ENCODE data around the gene GALNT13. TPM values are rescaled to one million over a fixed set of nuclear protein-coding genes. Genes with fewer than 3 reads are reported as not detected.

Gene GALNT13
- total RNA-seq, 1 donor from 2014 or later, result 0.13 TPM

- no peak for DNase-seq (ENCODE audit: extremely low spot score, unreplicated experiment)
- H3K36me3 Mint-ChIP-seq (ENCODE audit: unreplicated experiment), result no peaks in the 10 kb centered on the region
- H3K4me1 Mint-ChIP-seq (ENCODE audit: unreplicated experiment), result no peaks in the 10 kb centered on the region
- H3K4me3 Mint-ChIP-seq (ENCODE audit: unreplicated experiment), result no peak overlapping the region
- H3K27me3 Mint-ChIP-seq (ENCODE audit: unreplicated experiment), result no peaks in the 10 kb centered on the region
- TF ChIP-seq CTCF (IDR thresholded peaks at IDR 0.05), result no peak
- H3K9me3 Mint-ChIP-seq (ENCODE audit: unreplicated experiment), result no peaks in the 10 kb centered on the region
- no peak overlapping the region for H3K27ac Mint-ChIP-seq (ENCODE audit: unreplicated experiment)
Observed at GRCh38 chr2:154223726-154224125, 352.0 kb downstream of the GALNT13 start.

- no peak overlapping the region for H3K27ac Mint-ChIP-seq (ENCODE audit: unreplicated experiment)
- no peaks in the 10 kb centered on the region for H3K36me3 Mint-ChIP-seq (ENCODE audit: unreplicated experiment)
- TF ChIP-seq CTCF (IDR thresholded peaks at IDR 0.05), result no peak
Observed at GRCh38 chr2:154226931-154227330, 355.2 kb downstream of the GALNT13 start.

DNA sequence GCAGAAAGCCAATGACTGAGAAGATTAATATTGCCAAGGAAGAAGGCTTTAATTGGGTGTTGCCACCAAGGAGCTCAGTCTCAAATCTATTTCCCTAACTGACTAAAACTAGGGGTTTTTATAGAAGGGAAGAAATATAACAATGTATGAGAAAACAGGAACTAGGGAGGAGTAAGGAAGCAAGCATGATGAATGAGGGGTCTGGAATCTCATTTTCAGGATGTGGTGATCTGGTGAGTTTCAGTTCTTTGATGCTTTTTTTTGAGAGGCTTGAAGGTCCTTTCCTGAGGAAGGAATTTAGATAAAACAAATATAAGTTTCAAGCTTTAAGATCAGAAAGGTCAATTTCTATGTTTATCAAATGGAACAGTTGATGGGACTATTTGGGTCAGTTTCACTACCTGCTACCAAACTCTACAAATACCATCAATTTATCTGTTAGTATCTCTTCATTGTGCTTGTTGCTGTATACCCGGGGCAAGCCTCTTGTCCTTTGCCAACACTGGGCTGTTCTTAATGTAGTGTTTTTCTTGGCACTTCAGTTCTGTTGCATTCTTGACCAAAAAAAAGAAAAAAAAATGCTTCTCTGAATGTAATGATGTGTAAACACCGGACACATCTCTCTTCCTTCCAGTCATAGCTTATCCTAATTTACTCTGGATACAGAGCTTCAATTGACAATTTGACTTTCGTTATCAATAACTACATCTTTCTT, 357.0 kb downstream of the GALNT13 start:
- H3K4me3 Mint-ChIP-seq (ENCODE audit: unreplicated experiment), result no peak overlapping the region

More at GRCh38 chr2:154226931-154227330, 355.2 kb downstream of the GALNT13 start:
- Mint-ChIP-seq H3K4me1 (ENCODE audit: unreplicated experiment) (no peaks in the 10 kb centered on the region), H3K9me3 (ENCODE audit: unreplicated experiment) (no peaks in the 10 kb centered on the region), H3K4me3 (ENCODE audit: unreplicated experiment) (no peak overlapping the region), H3K27me3 (ENCODE audit: unreplicated experiment) (no peaks in the 10 kb centered on the region)
- DNase-seq (ENCODE audit: extremely low spot score, unreplicated experiment), result no peak

GRCh38 chr2:154229966-154230365, 358.2 kb downstream of the GALNT13 start:
- Mint-ChIP-seq H3K36me3 (ENCODE audit: unreplicated experiment) (no peaks in the 10 kb centered on the region), H3K4me1 (ENCODE audit: unreplicated experiment) (no peaks in the 10 kb centered on the region), H3K27me3 (ENCODE audit: unreplicated experiment) (peaks cover 1% of the 10 kb centered on the region), H3K9me3 (ENCODE audit: unreplicated experiment) (no peaks in the 10 kb centered on the region), H3K4me3 (ENCODE audit: unreplicated experiment) (no peak overlapping the region), H3K27ac (ENCODE audit: unreplicated experiment) (no peak overlapping the region)
- no peak for DNase-seq (ENCODE audit: extremely low spot score, unreplicated experiment)
- TF ChIP-seq CTCF (IDR thresholded peaks at IDR 0.05), result no peak

More for the DNA sequence above, 357.0 kb downstream of the GALNT13 start:
- no peak for TF ChIP-seq CTCF (IDR thresholded peaks at IDR 0.05)
- H3K36me3 Mint-ChIP-seq (ENCODE audit: unreplicated experiment), result no peaks in the 10 kb centered on the region
- H3K4me1 Mint-ChIP-seq (ENCODE audit: unreplicated experiment), result no peaks in the 10 kb centered on the region
- no peak for DNase-seq (ENCODE audit: extremely low spot score, unreplicated experiment)
- no peaks in the 10 kb centered on the region for H3K9me3 Mint-ChIP-seq (ENCODE audit: unreplicated experiment)
- H3K27me3 Mint-ChIP-seq (ENCODE audit: unreplicated experiment), result no peaks in the 10 kb centered on the region
- H3K27ac Mint-ChIP-seq (ENCODE audit: unreplicated experiment), result no peak overlapping the region

DNA sequence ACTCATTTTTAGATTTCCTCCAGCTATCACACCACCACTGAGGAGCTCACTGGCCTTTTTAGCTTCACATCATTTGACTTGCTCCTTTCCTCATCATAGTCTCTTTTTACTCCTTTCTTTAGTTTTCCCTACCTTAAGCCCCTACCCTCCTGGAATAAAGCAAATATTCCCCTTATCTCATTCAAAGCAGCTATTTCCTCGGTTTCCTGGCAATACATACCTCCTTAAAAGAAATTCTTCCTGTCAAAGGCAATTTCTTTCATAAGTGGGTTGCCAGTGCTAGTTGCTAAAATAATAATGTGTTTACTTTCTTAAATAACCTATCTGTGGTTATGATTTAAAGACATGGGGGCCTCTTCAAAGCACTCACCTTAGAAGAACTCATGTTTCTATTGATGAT, 359.3 kb downstream of the GALNT13 start:
- Mint-ChIP-seq H3K27me3 (ENCODE audit: unreplicated experiment) (peaks cover 2% of the 10 kb centered on the region), H3K36me3 (ENCODE audit: unreplicated experiment) (no peaks in the 10 kb centered on the region), H3K27ac (ENCODE audit: unreplicated experiment) (no peak overlapping the region), H3K4me3 (ENCODE audit: unreplicated experiment) (no peak overlapping the region), H3K4me1 (ENCODE audit: unreplicated experiment) (no peaks in the 10 kb centered on the region), H3K9me3 (ENCODE audit: unreplicated experiment) (no peaks in the 10 kb centered on the region)
- no peak for DNase-seq (ENCODE audit: extremely low spot score, unreplicated experiment)
- no peak for TF ChIP-seq CTCF (IDR thresholded peaks at IDR 0.05)
